Caco-2 (cell line): ENCODE measurements around the gene CAPZA2. TPM values are rescaled to one million over a fixed set of nuclear protein-coding genes. Genes with fewer than 3 reads are reported as not detected.
A peak's percentile ranks its signal among the peaks of the same experiment; 100 is the strongest.

Source experiments
- BruUV-seq: library from RNA; stranded (reverse); fragments of 400-500 nt; replicated peaks from 2 replicates; lab custom pipeline; 2021; lab: Mats Ljungman, UMichigan
- CTCF ChIA-PET: fragments of 300-600 bp; sonication (Branson Sonifier 250); formaldehyde crosslinking; loops from one replicate; lab custom pipeline; 2022; ENCODE audit warnings: antibody characterized with exemption; lab: Charles Lee
- POLR2A ChIA-PET: fragments of 300-600 bp; sonication (Branson Sonifier 250); formaldehyde crosslinking; loops from one replicate; lab custom pipeline; 2022; ENCODE audit warnings: antibody characterized with exemption; lab: Charles Lee
- DNase-seq, 2 experiments: peaks; one replicate each; pipeline versions ENCODE4 v3.0.0 to v3.0.0-alpha.2; 2020 to 2022
- H3K27me3 ChIP-seq: replicated peaks from 2 replicates; pipeline ENCODE4 v1.6.0; 2011; ENCODE audit warnings: low read length; ENCODE audit not compliant: control insufficient read depth, insufficient read depth
- H3K36me3 ChIP-seq: 2 replicates; pipeline ENCODE4 v1.5.1; 2011; ENCODE audit warnings: low read length; ENCODE audit not compliant: control insufficient read depth, insufficient read depth
- H3K4me1 ChIP-seq: fragments of 250-450 bp; sonication (Bioruptor Pico); 2 replicates; pipeline ENCODE4 v1.5.1; 2020; ENCODE audit warnings: mild to moderate bottlenecking
- H3K4me3 ChIP-seq: 2 replicates; pipeline ENCODE4 v1.5.1; 2011; ENCODE audit warnings: low read depth, mild to moderate bottlenecking, control low read depth, low read length
- H3K9me3 ChIP-seq: fragments of 250-450 bp; sonication (Bioruptor Pico); 2 replicates; pipeline ENCODE4 v1.5.1; 2020; ENCODE audit warnings: mild to moderate bottlenecking, moderate library complexity
- H3K27ac Mint-ChIP-seq: one replicate; pipeline ENCODE4 v1.8.0; 2022; ENCODE audit warnings: mixed read lengths; ENCODE audit not compliant: unreplicated experiment
- H3K27me3 Mint-ChIP-seq: one replicate; pipeline ENCODE4 v1.8.0; 2022; ENCODE audit warnings: mixed read lengths; ENCODE audit not compliant: insufficient read depth, unreplicated experiment
- H3K36me3 Mint-ChIP-seq: one replicate; pipeline ENCODE4 v1.8.0; 2022; ENCODE audit warnings: mild to moderate bottlenecking, mixed read lengths; ENCODE audit not compliant: insufficient read depth, unreplicated experiment
- H3K4me1 Mint-ChIP-seq: one replicate; pipeline ENCODE4 v1.8.0; 2022; ENCODE audit warnings: low read depth, mixed read lengths; ENCODE audit not compliant: unreplicated experiment
- H3K4me3 Mint-ChIP-seq: one replicate; pipeline ENCODE4 v1.8.0; 2022; ENCODE audit warnings: mild to moderate bottlenecking, moderate library complexity, mixed read lengths; ENCODE audit not compliant: unreplicated experiment
- H3K9me3 Mint-ChIP-seq: one replicate; pipeline ENCODE4 v1.8.0; 2022; ENCODE audit warnings: mixed read lengths; ENCODE audit not compliant: unreplicated experiment
- intact Hi-C: fragments of 100-400 bp; cut with micrococcal nuclease; formaldehyde crosslinking; loops from one replicate; pipeline ENCODE4 v1.10.0; 2022; ENCODE audit not compliant: unreplicated experiment
- total RNA-seq: library from RNA; stranded (reverse); gene quantifications from 2 replicates; pipeline ENCODE4 v1.2.3, GENCODE V29; 2022
- TF ChIP-seq, protein P1 (sequence below), 2 experiments: fragments of 200-600 bp in 1 of 2; IDR thresholded peaks; 1 replicate in 1 of 2; 2 replicates in 1 of 2; pipeline versions ENCODE4 v1.5.1 to v1.8.0; 2011 to 2022; ENCODE audit warnings: antibody characterized with exemption in 1 of 2, control low read depth in 1 of 2, inconsistent platforms in 1 of 2, low read depth in 1 of 2, low read length in 1 of 2, mild to moderate bottlenecking in 1 of 2, moderate library complexity in 1 of 2; ENCODE audit not compliant: insufficient read depth in 1 of 2, severe bottlenecking in 1 of 2, unreplicated experiment in 1 of 2

CAPZA2 gene
- total RNA-seq, 1 experiment from 2014 or later, result 271 TPM

GRCh38 chr7:116859323-116859722 lies 3.1 kb upstream of the CAPZA2 start:
- intact Hi-C loops, result no loop called here
- no peaks in the 10 kb centered on the region for H3K9me3 Mint-ChIP-seq
- Histone ChIP-seq H3K4me3 (no peak overlapping the region), H3K36me3 (no peaks in the 10 kb centered on the region), H3K4me1 (peaks cover 13% of the 10 kb centered on the region), H3K9me3 (no peaks in the 10 kb centered on the region), H3K27me3 (no peaks in the 10 kb centered on the region)
- no peaks in the 10 kb centered on the region for H3K27me3 Mint-ChIP-seq
- POLR2A ChIA-PET, result no interaction called here
- H3K27ac Mint-ChIP-seq, result no peak overlapping the region
- no peak for DNase-seq
- CTCF ChIA-PET, result interaction anchor here (0.7 kb wide), 1 partner anchor 187 kb away, joined by 3 read pairs; the partner anchor contains the start of gene MET
- no TSS peak for BruUV-seq
- H3K36me3 Mint-ChIP-seq, result peaks cover 13% of the 10 kb centered on the region
- TF ChIP-seq, protein P1, sequence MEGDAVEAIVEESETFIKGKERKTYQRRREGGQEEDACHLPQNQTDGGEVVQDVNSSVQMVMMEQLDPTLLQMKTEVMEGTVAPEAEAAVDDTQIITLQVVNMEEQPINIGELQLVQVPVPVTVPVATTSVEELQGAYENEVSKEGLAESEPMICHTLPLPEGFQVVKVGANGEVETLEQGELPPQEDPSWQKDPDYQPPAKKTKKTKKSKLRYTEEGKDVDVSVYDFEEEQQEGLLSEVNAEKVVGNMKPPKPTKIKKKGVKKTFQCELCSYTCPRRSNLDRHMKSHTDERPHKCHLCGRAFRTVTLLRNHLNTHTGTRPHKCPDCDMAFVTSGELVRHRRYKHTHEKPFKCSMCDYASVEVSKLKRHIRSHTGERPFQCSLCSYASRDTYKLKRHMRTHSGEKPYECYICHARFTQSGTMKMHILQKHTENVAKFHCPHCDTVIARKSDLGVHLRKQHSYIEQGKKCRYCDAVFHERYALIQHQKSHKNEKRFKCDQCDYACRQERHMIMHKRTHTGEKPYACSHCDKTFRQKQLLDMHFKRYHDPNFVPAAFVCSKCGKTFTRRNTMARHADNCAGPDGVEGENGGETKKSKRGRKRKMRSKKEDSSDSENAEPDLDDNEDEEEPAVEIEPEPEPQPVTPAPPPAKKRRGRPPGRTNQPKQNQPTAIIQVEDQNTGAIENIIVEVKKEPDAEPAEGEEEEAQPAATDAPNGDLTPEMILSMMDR (IDR thresholded peaks at IDR 0.05; ENCODE audit: insufficient read depth in 1 of 2, low read depth in 1 of 2, low read length in 1 of 2, severe bottlenecking in 1 of 2, unreplicated experiment in 1 of 2), result no peak
- H3K4me3 Mint-ChIP-seq, result no peak overlapping the region
- H3K4me1 Mint-ChIP-seq, result peaks cover 14% of the 10 kb centered on the region

GRCh38 chr7:116861717-116862116 lies 670 bp upstream of the CAPZA2 start:
- TF ChIP-seq, protein P1 (IDR thresholded peaks at IDR 0.05; ENCODE audit: insufficient read depth in 1 of 2, low read depth in 1 of 2, low read length in 1 of 2, severe bottlenecking in 1 of 2, unreplicated experiment in 1 of 2), result no peak
- H3K4me1 Mint-ChIP-seq, result peaks cover 6% of the 10 kb centered on the region
- no peaks in the 10 kb centered on the region for H3K36me3 ChIP-seq
- ChIA-PET POLR2A (no interaction called here), CTCF (no interaction called here)
- no peaks in the 10 kb centered on the region for H3K27me3 Mint-ChIP-seq
- H3K4me1 ChIP-seq, result peaks cover 16% of the 10 kb centered on the region
- intact Hi-C loops, result loop anchor here (1.0 to 2.0 kb wide), 3 partner anchors 51 to 651 kb away; partner anchors contain the start of genes ST7 and TES
- peak overlapping the region; percentile 93 for H3K27ac Mint-ChIP-seq
- H3K27me3 ChIP-seq, result no peaks in the 10 kb centered on the region
- H3K4me3 ChIP-seq, result no peak overlapping the region
- DNase-seq, result no peak
- peaks cover 13% of the 10 kb centered on the region for H3K36me3 Mint-ChIP-seq
- H3K4me3 Mint-ChIP-seq, result peak overlapping the region; percentile 95
- no TSS peak for BruUV-seq
- H3K9me3 ChIP-seq, result no peaks in the 10 kb centered on the region
- no peaks in the 10 kb centered on the region for H3K9me3 Mint-ChIP-seq

GRCh38 chr7:116862951-116863670 lies 724 bp downstream of the CAPZA2 start:
- Histone ChIP-seq H3K9me3 (no peaks in the 10 kb centered on the region), H3K36me3 (no peaks in the 10 kb centered on the region), H3K27me3 (no peaks in the 10 kb centered on the region), H3K4me3 (peak overlapping the region; percentile 99), H3K4me1 (peaks cover 16% of the 10 kb centered on the region)
- Mint-ChIP-seq H3K27me3 (no peaks in the 10 kb centered on the region), H3K36me3 (peaks cover 13% of the 10 kb centered on the region), H3K9me3 (no peaks in the 10 kb centered on the region), H3K4me3 (peak overlapping the region; percentile 95), H3K27ac (peak overlapping the region; percentile 93), H3K4me1 (peaks cover 13% of the 10 kb centered on the region)
- ChIA-PET CTCF (interaction anchor here (0.5 kb wide), 1 partner anchor 95 kb away, joined by 3 read pairs; no protein-coding TSS in a partner anchor), POLR2A (no interaction called here)
- intact Hi-C loops, result loop anchor here (1.0 to 2.0 kb wide), 3 partner anchors 53 to 652 kb away; partner anchors contain the start of genes ST7 and TES
- TF ChIP-seq, protein P1 (IDR thresholded peaks at IDR 0.05; ENCODE audit: insufficient read depth in 1 of 2, low read depth in 1 of 2, low read length in 1 of 2, severe bottlenecking in 1 of 2, unreplicated experiment in 1 of 2), result no peak
- no TSS peak for BruUV-seq
- DNase-seq, result peak in 1 of 2 experiments; percentile 47
